Measurements from ENCODE around the gene AOPEP.

DNA sequence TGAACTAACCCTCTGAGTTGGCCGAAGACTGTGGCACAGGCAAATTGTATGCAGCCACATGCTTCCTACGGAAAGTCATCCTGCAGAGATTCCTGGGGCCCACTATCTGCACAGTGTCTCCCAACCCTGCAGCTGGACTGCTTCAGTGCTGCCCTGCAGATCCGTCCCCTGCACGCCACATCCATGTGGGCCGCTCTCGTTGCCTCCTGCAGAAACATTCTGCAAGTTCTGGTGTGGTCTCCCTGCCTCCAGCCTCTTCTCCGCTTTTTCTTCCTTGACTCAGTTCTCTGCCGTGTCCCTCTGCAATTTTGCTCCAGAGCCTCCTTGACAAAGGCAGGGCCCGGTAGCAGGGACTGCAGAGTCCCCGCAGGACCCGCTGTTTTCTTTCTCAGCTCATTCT, 249.0 kb downstream of the AOPEP start:
- no peak for TF ChIP-seq CTCF (IDR thresholded peaks at IDR 0.05)
- TF ChIP-seq POLR2A (IDR thresholded peaks at IDR 0.05): no peak

Data from thyroid gland (tissue), 4 donors.